ENCODE results near the gene BAK1. TPM values are rescaled to one million over a fixed set of nuclear protein-coding genes. Genes with fewer than 3 reads are reported as not detected.
A peak's percentile ranks its signal among the peaks of the same experiment; 100 is the strongest.

Gene BAK1
- polyA plus RNA-seq, 1 donor (not counting 4 experiments of a cell fraction or from before 2014, with no cell fraction given) = 61.1 TPM

DNA sequence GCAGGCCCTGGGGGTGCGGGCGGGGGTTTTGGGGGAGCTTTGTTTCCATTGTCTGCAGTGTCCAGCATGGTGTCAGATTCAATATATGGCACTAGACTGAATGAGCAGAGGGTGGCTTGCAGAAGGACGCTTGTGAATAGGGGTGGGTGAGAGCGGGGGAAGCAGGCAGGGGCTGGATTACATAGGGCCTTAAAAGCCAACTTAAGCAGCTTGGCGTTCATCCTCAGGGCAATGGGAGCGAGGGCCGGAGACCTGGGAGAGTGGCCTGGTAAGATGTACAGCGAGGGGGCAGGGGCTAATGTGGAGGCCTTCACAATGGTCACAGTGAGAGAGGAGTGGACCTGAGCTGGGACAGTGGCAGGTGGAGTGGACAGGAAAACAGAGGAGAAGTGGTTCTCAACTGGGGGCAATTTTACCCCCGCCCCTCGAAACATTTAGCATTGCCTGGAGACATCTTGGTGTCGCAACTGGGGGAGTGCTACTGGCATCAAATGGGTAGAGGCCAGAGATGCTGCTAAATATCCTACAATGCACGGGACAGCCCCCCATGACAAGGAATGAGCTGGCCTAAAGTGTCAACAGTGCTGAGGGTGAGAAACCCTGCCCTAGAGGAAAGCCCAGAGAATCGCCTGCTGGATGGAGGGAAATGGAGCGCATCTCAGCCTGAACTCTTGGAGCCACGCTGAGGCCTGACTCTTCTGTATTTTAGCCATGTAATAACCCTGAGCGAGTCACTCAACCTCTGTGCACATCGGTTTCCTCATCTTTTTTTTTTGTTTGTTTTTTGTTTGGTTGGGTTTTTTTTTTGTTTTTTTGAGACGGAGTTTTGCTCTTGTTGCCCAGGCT is 15.1 kb upstream of the BAK1 start:
- Histone ChIP-seq H3K9me1 (ENCODE audit: control insufficient read depth, extremely low read depth, insufficient read depth, low read length) (no peaks in the 10 kb centered on the region), H3K27ac (ENCODE audit: control insufficient read depth, insufficient read depth, low read length) (no peak overlapping the region), H3K36me3 (ENCODE audit: control insufficient read depth in 2 of 2, extremely low read depth in 1 of 2, insufficient read depth in 2 of 2, low read length in 2 of 2) (no peaks in the 10 kb centered on the region), H3K4me3 (ENCODE audit: control insufficient read depth in 2 of 3, extremely low read depth in 1 of 3, insufficient read depth in 2 of 3, low read depth in 1 of 3, low read length in 3 of 3) (no peak overlapping the region), H3K9ac (ENCODE audit: control insufficient read depth, extremely low read depth, insufficient read depth, low read length) (no peak overlapping the region), H3K27me3 (ENCODE audit: control insufficient read depth, extremely low read depth, insufficient read depth, low read length) (no peaks in the 10 kb centered on the region), H3K9me3 (ENCODE audit: control insufficient read depth, low read depth, low read length) (no peaks in the 10 kb centered on the region), H3K4me1 (ENCODE audit: control insufficient read depth, extremely low read depth, insufficient read depth, low read length) (peaks cover 33% of the 10 kb centered on the region), H4K20me1 (ENCODE audit: control insufficient read depth, extremely low read depth, insufficient read depth, low read length) (no peaks in the 10 kb centered on the region), H3K79me2 (ENCODE audit: control insufficient read depth, insufficient read depth, low read length) (no peaks in the 10 kb centered on the region), H3K4me2 (ENCODE audit: control insufficient read depth, extremely low read depth, insufficient read depth, low read depth, low read length) (no peak overlapping the region), H2AFZ (ENCODE audit: control insufficient read depth, low read length) (no peak overlapping the region)
- TF ChIP-seq EZH2 (IDR thresholded peaks at IDR 0.05; ENCODE audit: low read length) (no peak), CTCF (optimal IDR thresholded peaks at IDR 0.05 in 1 of 3, IDR thresholded peaks at IDR 0.05 in 1 of 3, conservative IDR thresholded peaks at IDR 0.05 in 1 of 3; ENCODE audit: extremely low read depth in 1 of 3, insufficient read depth in 2 of 3, low read length in 3 of 3) (no peak)
- no peak for DNase-seq (ENCODE audit: low read depth, low spot score)
- FAIRE-seq = no peak
- dilution Hi-C loops (cut with MboI; ENCODE audit: extremely low pct_ligation_motif_present, low sequenced_read_pairs) = no loop called here

DNA sequence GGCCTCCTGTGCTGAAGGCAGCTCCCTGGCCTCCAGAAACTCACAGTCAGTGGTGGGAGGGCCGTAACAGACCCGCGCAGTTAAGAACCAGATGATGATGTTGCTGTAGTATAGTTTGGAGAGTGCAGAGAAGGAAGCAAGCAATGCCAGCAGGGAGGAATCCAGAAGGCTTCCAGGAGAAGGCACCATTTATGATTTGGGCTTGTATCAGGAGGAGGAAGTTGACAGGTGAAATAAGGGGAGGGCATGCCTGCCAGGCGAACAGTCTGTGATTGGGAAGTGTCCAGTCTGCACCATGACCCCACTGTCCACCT is 13.3 kb upstream of the BAK1 start:
- no peaks in the 10 kb centered on the region for H4K20me1 ChIP-seq (ENCODE audit: control insufficient read depth, extremely low read depth, insufficient read depth, low read length)
- H3K4me2 ChIP-seq (ENCODE audit: control insufficient read depth, extremely low read depth, insufficient read depth, low read depth, low read length) = peak overlapping the region; percentile 62
- H3K9me3 ChIP-seq (ENCODE audit: control insufficient read depth, low read depth, low read length) = no peaks in the 10 kb centered on the region
- no peaks in the 10 kb centered on the region for H3K36me3 ChIP-seq (ENCODE audit: control insufficient read depth in 2 of 2, extremely low read depth in 1 of 2, insufficient read depth in 2 of 2, low read length in 2 of 2)
- no peaks in the 10 kb centered on the region for H3K79me2 ChIP-seq (ENCODE audit: control insufficient read depth, insufficient read depth, low read length)
- dilution Hi-C loops (cut with MboI; ENCODE audit: extremely low pct_ligation_motif_present, low sequenced_read_pairs) = no loop called here
- H3K9me1 ChIP-seq (ENCODE audit: control insufficient read depth, extremely low read depth, insufficient read depth, low read length) = no peaks in the 10 kb centered on the region
- no peaks in the 10 kb centered on the region for H3K27me3 ChIP-seq (ENCODE audit: control insufficient read depth, extremely low read depth, insufficient read depth, low read length)
- peak overlapping the region; percentile 6 for H3K27ac ChIP-seq (ENCODE audit: control insufficient read depth, insufficient read depth, low read length)
- H3K4me1 ChIP-seq (ENCODE audit: control insufficient read depth, extremely low read depth, insufficient read depth, low read length) = peaks cover 37% of the 10 kb centered on the region
- no peak for TF ChIP-seq EZH2 (IDR thresholded peaks at IDR 0.05; ENCODE audit: low read length)
- no peak for TF ChIP-seq CTCF (optimal IDR thresholded peaks at IDR 0.05 in 1 of 3, IDR thresholded peaks at IDR 0.05 in 1 of 3, conservative IDR thresholded peaks at IDR 0.05 in 1 of 3; ENCODE audit: extremely low read depth in 1 of 3, insufficient read depth in 2 of 3, low read length in 3 of 3)
- peak overlapping the region in 1 of 3 experiments; percentile 52 for H3K4me3 ChIP-seq (ENCODE audit: control insufficient read depth in 2 of 3, extremely low read depth in 1 of 3, insufficient read depth in 2 of 3, low read depth in 1 of 3, low read length in 3 of 3)
- H3K9ac ChIP-seq (ENCODE audit: control insufficient read depth, extremely low read depth, insufficient read depth, low read length) = peak overlapping the region; percentile 43
- peak overlapping the region; percentile 79 for H2AFZ ChIP-seq (ENCODE audit: control insufficient read depth, low read length)
- FAIRE-seq = no peak
- DNase-seq (ENCODE audit: low read depth, low spot score) = no peak

All from keratinocyte (primary cell).